Peyer's patch (tissue), 4 donors: ENCODE data around the gene SLC8A2.

ENCODE experiments used
- CTCF ChIP-seq, 6 experiments: fragments of 450-650 bp in 4 of 6; fragments of 200-600 bp in 2 of 6; sonication (generic) in 1 of 6; IDR thresholded peaks; one replicate each; pipeline ENCODE4 v1.5.1; 2017 to 2019; ENCODE audit warnings: antibody characterized with exemption in 6 of 6, mild to moderate bottlenecking in 3 of 6, moderate library complexity in 1 of 6
- POLR2A ChIP-seq, 2 donors: fragments of 450-650 bp; IDR thresholded peaks; one replicate each; pipeline ENCODE4 v1.5.1; 2017; ENCODE audit warnings: antibody characterized with exemption in 2 of 2, mild to moderate bottlenecking in 2 of 2, moderate library complexity in 2 of 2

- TF ChIP-seq CTCF (IDR thresholded peaks at IDR 0.05) (no peak), POLR2A (IDR thresholded peaks at IDR 0.05) (no peak)
These were observed 63.3 kb downstream of the SLC8A2 start for GRCh38 chr19:47408156-47408938.
